ENCODE results near the gene AVPR2. TPM values are rescaled to one million over a fixed set of nuclear protein-coding genes. Genes with fewer than 3 reads are reported as not detected.

The AVPR2 gene
- total RNA-seq, 1 donor, result not detected

DNA sequence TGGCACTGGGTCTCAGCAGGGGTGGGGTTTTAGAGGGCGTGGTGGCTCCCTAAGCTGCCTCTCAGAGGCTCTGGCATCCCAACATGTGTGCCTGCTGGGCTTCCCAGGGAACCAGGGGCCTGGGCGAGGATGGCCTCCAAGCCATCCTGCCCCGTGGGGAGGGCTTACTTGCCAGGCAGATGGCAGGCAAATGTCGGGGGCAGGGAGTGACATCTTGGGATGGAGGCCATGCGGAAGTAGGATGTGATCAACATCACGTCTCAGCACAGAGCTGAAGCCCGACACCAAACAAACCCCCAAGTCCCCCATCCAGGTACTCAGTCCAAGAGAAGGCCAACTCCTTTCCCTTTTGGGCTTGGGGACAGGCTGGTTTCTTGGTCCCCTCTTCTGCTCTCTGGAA is 23.2 kb upstream of the AVPR2 start:
- no peak overlapping the region for H3K27ac ChIP-seq (ENCODE audit: low read depth, low read length)
- no peaks in the 10 kb centered on the region for H3K4me1 ChIP-seq (ENCODE audit: insufficient read depth, low read length)
- H3K4me3 ChIP-seq (ENCODE audit: insufficient read depth, low read length), result no peak overlapping the region
- TF ChIP-seq, protein P1, sequence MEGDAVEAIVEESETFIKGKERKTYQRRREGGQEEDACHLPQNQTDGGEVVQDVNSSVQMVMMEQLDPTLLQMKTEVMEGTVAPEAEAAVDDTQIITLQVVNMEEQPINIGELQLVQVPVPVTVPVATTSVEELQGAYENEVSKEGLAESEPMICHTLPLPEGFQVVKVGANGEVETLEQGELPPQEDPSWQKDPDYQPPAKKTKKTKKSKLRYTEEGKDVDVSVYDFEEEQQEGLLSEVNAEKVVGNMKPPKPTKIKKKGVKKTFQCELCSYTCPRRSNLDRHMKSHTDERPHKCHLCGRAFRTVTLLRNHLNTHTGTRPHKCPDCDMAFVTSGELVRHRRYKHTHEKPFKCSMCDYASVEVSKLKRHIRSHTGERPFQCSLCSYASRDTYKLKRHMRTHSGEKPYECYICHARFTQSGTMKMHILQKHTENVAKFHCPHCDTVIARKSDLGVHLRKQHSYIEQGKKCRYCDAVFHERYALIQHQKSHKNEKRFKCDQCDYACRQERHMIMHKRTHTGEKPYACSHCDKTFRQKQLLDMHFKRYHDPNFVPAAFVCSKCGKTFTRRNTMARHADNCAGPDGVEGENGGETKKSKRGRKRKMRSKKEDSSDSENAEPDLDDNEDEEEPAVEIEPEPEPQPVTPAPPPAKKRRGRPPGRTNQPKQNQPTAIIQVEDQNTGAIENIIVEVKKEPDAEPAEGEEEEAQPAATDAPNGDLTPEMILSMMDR (IDR thresholded peaks at IDR 0.05; ENCODE audit: extremely low read depth, low read depth, low read length), result no peak
- no peak overlapping the region for H2AFZ ChIP-seq (ENCODE audit: low read length)
- H3K36me3 ChIP-seq (ENCODE audit: insufficient read depth, low read length), result no peaks in the 10 kb centered on the region
- peak; percentile 56 for DNase-seq (ENCODE audit: insufficient read length, low spot score, missing footprints)
- no peaks in the 10 kb centered on the region for H4K20me1 ChIP-seq (ENCODE audit: insufficient read depth, low read length)
- H3K27me3 ChIP-seq (ENCODE audit: insufficient read depth, low read length), result peaks cover 66% of the 10 kb centered on the region
- H3K4me2 ChIP-seq (ENCODE audit: insufficient read depth, low read length), result no peak overlapping the region
- H3K9me3 ChIP-seq (ENCODE audit: low read depth, low read length), result no peaks in the 10 kb centered on the region
- no peaks in the 10 kb centered on the region for H3K79me2 ChIP-seq (ENCODE audit: insufficient read depth, low read length)

DNA sequence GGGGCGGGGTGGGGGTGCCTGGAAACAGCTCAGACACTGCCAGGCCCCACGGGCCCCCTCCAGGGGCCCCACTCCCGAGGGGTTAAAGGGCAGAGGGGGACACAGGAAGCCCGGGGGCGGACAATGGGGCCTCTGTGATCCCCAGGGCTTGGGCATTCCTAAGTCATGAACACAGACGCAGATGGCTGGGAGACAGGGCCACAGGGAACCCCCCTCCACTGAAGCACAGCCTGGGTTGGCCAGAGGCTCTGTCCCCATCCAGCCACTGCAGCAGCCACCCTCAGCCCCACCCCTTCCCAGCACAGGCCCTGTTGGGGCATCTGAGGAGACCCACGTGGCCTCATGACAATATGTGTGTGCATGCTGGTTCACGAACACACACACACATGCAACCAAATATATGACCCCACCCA is 22.4 kb upstream of the AVPR2 start:
- H3K4me3 ChIP-seq (ENCODE audit: insufficient read depth, low read length), result no peak overlapping the region
- TF ChIP-seq, protein P1 (IDR thresholded peaks at IDR 0.05; ENCODE audit: extremely low read depth, low read depth, low read length), result no peak
- H3K4me2 ChIP-seq (ENCODE audit: insufficient read depth, low read length), result no peak overlapping the region
- DNase-seq (ENCODE audit: insufficient read length, low spot score, missing footprints), result no peak
- H3K9me3 ChIP-seq (ENCODE audit: low read depth, low read length), result no peaks in the 10 kb centered on the region
- no peaks in the 10 kb centered on the region for H4K20me1 ChIP-seq (ENCODE audit: insufficient read depth, low read length)
- no peaks in the 10 kb centered on the region for H3K4me1 ChIP-seq (ENCODE audit: insufficient read depth, low read length)
- no peak overlapping the region for H2AFZ ChIP-seq (ENCODE audit: low read length)
- H3K27ac ChIP-seq (ENCODE audit: low read depth, low read length), result no peak overlapping the region
- H3K36me3 ChIP-seq (ENCODE audit: insufficient read depth, low read length), result no peaks in the 10 kb centered on the region
- peaks cover 74% of the 10 kb centered on the region for H3K27me3 ChIP-seq (ENCODE audit: insufficient read depth, low read length)
- no peaks in the 10 kb centered on the region for H3K79me2 ChIP-seq (ENCODE audit: insufficient read depth, low read length)

DNA sequence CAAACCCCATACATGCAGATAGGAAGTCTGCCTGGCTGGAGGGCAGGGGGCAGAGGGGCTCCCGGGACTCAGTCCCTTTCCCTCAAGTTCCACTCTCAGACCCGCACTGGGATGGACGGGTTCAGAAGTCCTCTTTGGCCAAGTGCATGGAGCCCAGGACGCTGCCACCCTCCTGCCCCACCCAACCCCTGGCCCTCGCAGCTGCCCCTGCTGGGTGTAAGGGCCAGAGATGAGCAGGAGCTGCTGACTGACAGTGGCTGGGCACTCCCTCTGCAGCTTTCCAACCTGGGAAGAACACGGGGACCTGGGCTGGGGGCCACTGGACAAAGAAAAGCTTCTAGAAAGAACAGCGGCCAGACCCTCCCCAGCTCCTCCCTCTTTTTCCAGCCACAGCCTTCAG is 21.9 kb upstream of the AVPR2 start:
- Histone ChIP-seq H3K79me2 (ENCODE audit: insufficient read depth, low read length) (no peaks in the 10 kb centered on the region), H3K36me3 (ENCODE audit: insufficient read depth, low read length) (no peaks in the 10 kb centered on the region), H3K4me2 (ENCODE audit: insufficient read depth, low read length) (no peak overlapping the region), H3K9me3 (ENCODE audit: low read depth, low read length) (no peaks in the 10 kb centered on the region), H3K27ac (ENCODE audit: low read depth, low read length) (no peak overlapping the region), H2AFZ (ENCODE audit: low read length) (no peak overlapping the region), H4K20me1 (ENCODE audit: insufficient read depth, low read length) (no peaks in the 10 kb centered on the region), H3K4me3 (ENCODE audit: insufficient read depth, low read length) (no peak overlapping the region), H3K27me3 (ENCODE audit: insufficient read depth, low read length) (peaks cover 78% of the 10 kb centered on the region), H3K4me1 (ENCODE audit: insufficient read depth, low read length) (no peaks in the 10 kb centered on the region)
- TF ChIP-seq, protein P1 (IDR thresholded peaks at IDR 0.05; ENCODE audit: extremely low read depth, low read depth, low read length), result no peak
- no peak for DNase-seq (ENCODE audit: insufficient read length, low spot score, missing footprints)

DNA sequence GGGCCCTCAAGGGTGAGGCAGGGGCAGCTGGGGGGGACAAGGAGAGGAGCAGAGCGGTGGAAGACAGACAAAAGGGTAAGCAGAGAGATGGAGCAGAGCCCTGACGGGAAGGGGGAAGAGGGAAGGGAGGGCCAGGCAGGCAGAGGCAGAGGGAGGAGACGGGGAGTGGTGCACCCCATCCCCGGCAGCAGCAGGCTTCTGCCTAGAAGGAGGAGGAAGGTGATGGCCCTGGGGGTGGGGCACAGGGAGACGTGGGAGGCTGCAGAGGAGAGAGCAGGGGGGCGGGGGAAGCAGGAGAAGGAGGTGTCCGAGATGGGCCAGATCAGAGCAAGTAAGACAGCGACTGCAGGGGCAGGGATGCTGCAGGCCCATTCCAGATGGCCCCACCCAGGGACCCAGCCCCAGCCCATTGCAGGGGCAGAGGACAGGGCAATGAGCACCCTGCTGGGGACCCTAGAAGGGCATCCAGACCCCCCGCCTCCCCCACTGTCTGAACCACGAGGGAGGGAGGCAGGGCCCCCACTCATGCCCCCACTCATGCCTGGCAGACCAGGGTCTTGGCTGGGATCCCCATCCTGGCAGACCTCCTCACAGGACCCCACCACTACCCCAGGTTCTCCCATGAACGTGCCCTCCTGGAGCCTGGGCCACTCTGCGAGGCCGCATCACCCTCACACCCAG is 21.2 kb upstream of the AVPR2 start:
- Histone ChIP-seq H3K9me3 (ENCODE audit: low read depth, low read length) (no peaks in the 10 kb centered on the region), H3K27ac (ENCODE audit: low read depth, low read length) (no peak overlapping the region), H4K20me1 (ENCODE audit: insufficient read depth, low read length) (no peaks in the 10 kb centered on the region), H3K79me2 (ENCODE audit: insufficient read depth, low read length) (no peaks in the 10 kb centered on the region), H2AFZ (ENCODE audit: low read length) (no peak overlapping the region), H3K27me3 (ENCODE audit: insufficient read depth, low read length) (peaks cover 76% of the 10 kb centered on the region), H3K4me2 (ENCODE audit: insufficient read depth, low read length) (no peak overlapping the region), H3K4me1 (ENCODE audit: insufficient read depth, low read length) (no peaks in the 10 kb centered on the region), H3K4me3 (ENCODE audit: insufficient read depth, low read length) (no peak overlapping the region), H3K36me3 (ENCODE audit: insufficient read depth, low read length) (no peaks in the 10 kb centered on the region)
- DNase-seq (ENCODE audit: insufficient read length, low spot score, missing footprints), result no peak
- TF ChIP-seq, protein P1 (IDR thresholded peaks at IDR 0.05; ENCODE audit: extremely low read depth, low read depth, low read length), result no peak
